Right cardiac atrium (tissue), 5 donors: ENCODE data around the gene SDF4. TPM values are rescaled to one million over a fixed set of nuclear protein-coding genes. Genes with fewer than 3 reads are reported as not detected.

ENCODE experiments used
- ATAC-seq, 2 donors: fragments of 200-7000 bp; cut with Tn5 transposase; one replicate each; pipeline versions ENCODE4 v1.8.0 to v1.9.1; 2020; ENCODE audit warnings: moderate library complexity in 2 of 2, mild to moderate bottlenecking in 1 of 2
- DNase-seq, 3 donors: peaks; one replicate each; pipeline ENCODE4 v3.0.0-alpha.2; 2020
- H3K27ac ChIP-seq: one replicate; pipeline ENCODE4 v1.5.1; 2013; ENCODE audit warnings: mild to moderate bottlenecking, low read length, control low read depth, moderate library complexity
- H3K27me3 ChIP-seq: one replicate; pipeline ENCODE4 v1.6.1; 2013; ENCODE audit not compliant: control insufficient read depth, insufficient read depth
- H3K4me1 ChIP-seq: one replicate; pipeline ENCODE4 v1.6.1; 2013; ENCODE audit warnings: low read length; ENCODE audit not compliant: control insufficient read depth, insufficient read depth
- H3K4me3 ChIP-seq: one replicate; pipeline ENCODE4 v1.5.1; 2013; ENCODE audit warnings: low read length, control low read depth
- H3K9me3 ChIP-seq: one replicate; pipeline ENCODE4 v1.6.1; 2013; ENCODE audit warnings: low read length; ENCODE audit not compliant: control insufficient read depth
- WGBS: extraction: QIAGEN DNeasy Blood & Tissue Kit; methylation state at CpG from one replicate; pipeline ENCODE4 v1.1.7; 2013; 5-methylcytosine and 5-hydroxymethylcytosine counted together
- intact Hi-C, 4 donors: fragments of 100-400 bp; cut with DNase I; formaldehyde crosslinking; loops; one replicate each; pipeline versions ENCODE4 v1.11.0 to v1.14.0; 2022 to 2023
- long read RNA-seq, 4 donors: library from polyadenylated mRNA; unstranded; transcript quantifications; one replicate each; pipeline ENCODE4 v2.0.0, GENCODE V29; 2020 to 2021
- polyA plus RNA-seq: library from polyadenylated mRNA; stranded (reverse); fragments of 200-250 nt; gene quantifications from one replicate; pipeline ENCODE4 v1.2.3, GENCODE V29; 2013
- total RNA-seq, 4 donors: library from RNA; stranded (reverse); fragmentation: NEBNext Ultra II Directional; extraction: Animal tissue kit (Norgen Biotek cat#: 25700); gene quantifications; one replicate each; pipeline ENCODE4 v1.2.1, GENCODE V29; 2021
- donor health status: healthy with polysubstance abuse.
- donor health status: DM: no; HTN: yes; CAD: no.
- donor health status: DM: no; HTN: no; CAD: no.
- donor health status: DM: no; HTN: yes; CAD: no; lungs with severe emphysema.
- donor health status: DM: yes; HTN: yes; CAD: no.

The SDF4 gene
- 100 to 1,000 TPM; 156 to 215 (median 168) TPM for total RNA-seq
- polyA plus RNA-seq: 165 TPM
- long read RNA-seq, donor 1, transcript SDF4-207 (3 exons, 3,516 nt): minor isoform, 15 of 546 reads
- long read RNA-seq, donor 1, transcript SDF4-202 (7 exons, 1,956 nt): major isoform, 396 of 546 reads
- long read RNA-seq, donor 1, partial matches to known transcripts: 120 of 546 reads
- long read RNA-seq, donor 1, other reads (novel, unspliced or antisense): 10 of 546 reads
- long read RNA-seq, donor 2, transcript SDF4-207 (3 exons, 3,516 nt): minor isoform, 11 of 344 reads
- long read RNA-seq, donor 2, transcript SDF4-202 (7 exons, 1,956 nt): major isoform, 218 of 344 reads
- long read RNA-seq, donor 2, partial matches to known transcripts: 51 of 344 reads
- long read RNA-seq, donor 2, other reads (novel, unspliced or antisense): 61 of 344 reads
- long read RNA-seq, donor 3, transcript SDF4-206 (2 exons, 2,591 nt): minor isoform, 6 of 942 reads
- long read RNA-seq, donor 3, transcript SDF4-201 (7 exons, 2,079 nt): minor isoform, 11 of 942 reads
- long read RNA-seq, donor 3, transcript SDF4-207 (3 exons, 3,516 nt): minor isoform, 6 of 942 reads
- long read RNA-seq, donor 3, transcript SDF4-202 (7 exons, 1,956 nt): major isoform, 766 of 942 reads
- long read RNA-seq, donor 3, partial matches to known transcripts: 95 of 942 reads
- long read RNA-seq, donor 3, other reads (novel, unspliced or antisense): 58 of 942 reads
- long read RNA-seq, donor 4, transcript SDF4-201 (7 exons, 2,079 nt): minor isoform, 5 of 446 reads
- long read RNA-seq, donor 4, transcript SDF4-202 (7 exons, 1,956 nt): major isoform, 321 of 446 reads
- long read RNA-seq, donor 4, transcript SDF4-207 (3 exons, 3,516 nt): minor isoform, 13 of 446 reads
- long read RNA-seq, donor 4, partial matches to known transcripts: 91 of 446 reads
- long read RNA-seq, donor 4, other reads (novel, unspliced or antisense): 14 of 446 reads

GRCh38 chr1:1231400-1232207, at the start of gene SDF4:
TSS of gene SDF4 (minus strand) at chr1:1232001. CDS start at chr1:1228772, 3,229 bp downstream.
- Histone ChIP-seq H3K27me3 (no peaks in the 10 kb centered on the region), H3K9me3 (no peaks in the 10 kb centered on the region), H3K4me1 (peaks cover 11% of the 10 kb centered on the region), H3K4me3 (peak within 1 kb of the TSS; percentile 83), H3K27ac (peak within 1 kb of the TSS; percentile 65)
- WGBS: under 1% methylated on average over 99 of the region's 99 CpGs
- peak; percentile 96 to 97 for ATAC-seq
- intact Hi-C loops: loop anchor here in 1 of 4 donors (10.0 kb wide), 1 partner anchor 107 kb away; no protein-coding TSS in a partner anchor
- peak; percentile 97 to 99 (median 99) for DNase-seq

- 90% methylated on average over 21 of the region's 21 CpGs for WGBS
- Histone ChIP-seq H3K27me3 (no peaks in the 10 kb centered on the region), H3K9me3 (no peaks in the 10 kb centered on the region), H3K27ac (no peak overlapping the region), H3K4me1 (no peaks in the 10 kb centered on the region), H3K4me3 (no peak overlapping the region)
- intact Hi-C loops: no loop called here
- ATAC-seq: peak in 1 of 2 donors; percentile 7
- DNase-seq: peak in 2 of 3 donors; percentile 42 to 50
Measured at GRCh38 chr1:1280782-1281481, 49.1 kb upstream of the SDF4 start.

- H3K27ac ChIP-seq: no peak overlapping the region
- intact Hi-C loops: no loop called here
- no peaks in the 10 kb centered on the region for H3K27me3 ChIP-seq
- no peak overlapping the region for H3K4me3 ChIP-seq
- DNase-seq: peak in 1 of 3 donors; percentile 39
- peaks cover 3% of the 10 kb centered on the region for H3K4me1 ChIP-seq
- 93% methylated on average over 16 of the region's 17 CpGs for WGBS
- ATAC-seq: no peak
- no peaks in the 10 kb centered on the region for H3K9me3 ChIP-seq
Measured at GRCh38 chr1:1279028-1279427, 47.2 kb upstream of the SDF4 start.

- Histone ChIP-seq H3K27ac (no peak overlapping the region), H3K9me3 (no peaks in the 10 kb centered on the region), H3K4me3 (no peak overlapping the region), H3K4me1 (peaks cover 3% of the 10 kb centered on the region), H3K27me3 (no peaks in the 10 kb centered on the region)
- 94% methylated on average over 13 of the region's 13 CpGs for WGBS
- DNase-seq (no peak), ATAC-seq (no peak)
- intact Hi-C loops: no loop called here
Measured at GRCh38 chr1:1278620-1279019, 46.8 kb upstream of the SDF4 start.

GRCh38 chr1:1275836-1276235, 44.0 kb upstream of the SDF4 start:
- peaks cover 11% of the 10 kb centered on the region for H3K4me1 ChIP-seq
- intact Hi-C loops: no loop called here
- H3K9me3 ChIP-seq: no peaks in the 10 kb centered on the region
- no peak overlapping the region for H3K4me3 ChIP-seq
- DNase-seq (no peak), ATAC-seq (no peak)
- H3K27ac ChIP-seq: no peak overlapping the region
- 76% methylated on average over 9 of the region's 9 CpGs for WGBS
- no peaks in the 10 kb centered on the region for H3K27me3 ChIP-seq

- intact Hi-C loops: no loop called here
Measured at GRCh38 chr1:1274931-1275431, 43.2 kb upstream of the SDF4 start.

GRCh38 chr1:1274299-1274930, 42.6 kb upstream of the SDF4 start:
- 18% methylated on average over 31 of the region's 31 CpGs for WGBS
- ATAC-seq (peak in 1 of 2 donors; percentile 49), DNase-seq (peak in 1 of 3 donors; percentile 54)
- Histone ChIP-seq H3K27me3 (no peaks in the 10 kb centered on the region), H3K4me3 (peak overlapping the region; percentile 80), H3K9me3 (no peaks in the 10 kb centered on the region), H3K4me1 (peaks cover 19% of the 10 kb centered on the region), H3K27ac (no peak overlapping the region)
- intact Hi-C loops: no loop called here

More at GRCh38 chr1:1274931-1275431, 43.2 kb upstream of the SDF4 start:
- Histone ChIP-seq H3K9me3 (no peaks in the 10 kb centered on the region), H3K4me3 (no peak overlapping the region), H3K27ac (no peak overlapping the region), H3K27me3 (no peaks in the 10 kb centered on the region), H3K4me1 (peaks cover 19% of the 10 kb centered on the region)
- peak in 1 of 2 donors; percentile 0 for ATAC-seq
- WGBS: 89% methylated on average over 15 of the region's 15 CpGs
- DNase-seq: peak in 1 of 3 donors; percentile 49

- Histone ChIP-seq H3K4me3 (peak within 1 kb of the TSS; percentile 80), H3K27ac (peak within 1 kb of the TSS; percentile 76), H3K9me3 (no peaks in the 10 kb centered on the region), H3K27me3 (no peaks in the 10 kb centered on the region), H3K4me1 (peaks cover 19% of the 10 kb centered on the region)
- DNase-seq (peak; percentile 96 to 98 (median 98)), ATAC-seq (peak; percentile 97)
- WGBS: 1% methylated on average over 105 of the region's 105 CpGs
- intact Hi-C loops: no loop called here
Measured at GRCh38 chr1:1273512-1274298, 41.9 kb upstream of the SDF4 start, which contains the start of gene UBE2J2. TSS of gene UBE2J2 (minus strand) at chr1:1273854. CDS start at chr1:1267992, 5,862 bp downstream.

- intact Hi-C loops: no loop called here
- no peak for ATAC-seq
Measured at GRCh38 chr1:1273209-1273511, 41.4 kb upstream of the SDF4 start.

More at GRCh38 chr1:1273209-1273511, 41.4 kb upstream of the SDF4 start:
- Histone ChIP-seq H3K4me3 (peak overlapping the region; percentile 80), H3K9me3 (no peaks in the 10 kb centered on the region), H3K4me1 (peaks cover 19% of the 10 kb centered on the region), H3K27me3 (no peaks in the 10 kb centered on the region), H3K27ac (peak overlapping the region; percentile 76)
- DNase-seq: peak in 1 of 3 donors; percentile 64
- WGBS: under 1% methylated on average over 31 of the region's 31 CpGs
